A549 (cell line): ENCODE results near the gene KANK2. TPM values are rescaled to one million over a fixed set of nuclear protein-coding genes. Genes with fewer than 3 reads are reported as not detected.
"Not testable (repeated sequence)": the region's sequence is repeated elsewhere in the genome, so short reads cannot be mapped to it uniquely, and the experiment has no call there.

Experiments used
- ATAC-seq, 2 experiments: fragments of 200-7000 bp in 1 of 2; fragments of >200 bp in 1 of 2; cut with Nextera tagmentation in 1 of 2; cut with Tn5 transposase in 1 of 2; 3 replicates each; pipeline versions ENCODE4 v1.8.0 to v1.9.1; 2018 to 2020; ENCODE audit warnings: mild to moderate bottlenecking in 1 of 2, moderate library complexity in 1 of 2
- CTCF ChIA-PET: fragments of 300-600 bp; sonication (Branson Sonifier 250); formaldehyde crosslinking; extraction: SDS; loops from one replicate; lab custom pipeline; 2021; ENCODE audit warnings: antibody characterized with exemption, inconsistent platforms; lab: Yijun Ruan, JAX
- POLR2A ChIA-PET: fragments of 350-600 bp; formaldehyde crosslinking; extraction: SDS; loops from one replicate; lab custom pipeline; 2021; ENCODE audit warnings: antibody characterized with exemption, inconsistent platforms; lab: Yijun Ruan, JAX
- DNase-seq, 2 experiments: peaks; one replicate each; pipeline versions ENCODE4 v3.0.0 to v3.0.0-alpha.2; 2011 to 2016; ENCODE audit warnings: low read depth in 1 of 2, low spot score in 1 of 2
- FAIRE-seq: peaks from 2 replicates; lab custom pipeline; 2011; peaks lifted over from hg19 to GRCh38; lab: Jason Lieb, UNC
- H3K27ac ChIP-seq, 2 experiments: fragments of >200 bp; sonication (Bioruptor Twin); formaldehyde crosslinking; 3 replicates each; pipeline ENCODE4 v1.5.1; 2016 to 2017
- H3K4me1 ChIP-seq: fragments of >200 bp; sonication (Bioruptor Twin); formaldehyde crosslinking; 3 replicates; pipeline ENCODE4 v1.6.1; 2016
- H3K4me2 ChIP-seq: fragments of >200 bp; sonication (Bioruptor Twin); formaldehyde crosslinking; 3 replicates; pipeline ENCODE4 v1.6.1; 2016
- H3K4me3 ChIP-seq: fragments of >200 bp; sonication (Bioruptor Twin); formaldehyde crosslinking; 3 replicates; pipeline ENCODE4 v1.5.1; 2016
- H3K9me3 ChIP-seq: fragments of >200 bp; sonication (Bioruptor Twin); formaldehyde crosslinking; 3 replicates; pipeline ENCODE4 v1.6.1; 2016
- CBX8 ChIP-seq: fragments of 200-600 bp; sonication (generic); IDR thresholded peaks from 2 replicates; pipeline ENCODE4 v1.6.1; 2016
- EHMT2 ChIP-seq: fragments of 200-600 bp; sonication (generic); IDR thresholded peaks from 2 replicates; pipeline ENCODE4 v1.6.1; 2016; ENCODE audit warnings: antibody characterized with exemption, low read depth, mild to moderate bottlenecking, moderate library complexity
- FOSB ChIP-seq: fragments of 250-450 bp; sonication (Bioruptor Pico); IDR thresholded peaks from 2 replicates; pipeline ENCODE4 v1.5.0; 2020; ENCODE audit warnings: mild to moderate bottlenecking, moderate library complexity
- FOSL2 ChIP-seq, 2 experiments: fragments of 450-650 bp in 1 of 2; fragments of >200 bp in 1 of 2; sonication (Bioruptor Twin) in 1 of 2; formaldehyde crosslinking; IDR thresholded peaks; 2 replicates each; pipeline versions ENCODE4 v1.5.0 to v1.6.1; 2016 to 2020; ENCODE audit warnings: mild to moderate bottlenecking in 1 of 2, moderate library complexity in 1 of 2
- GATA3 ChIP-seq: IDR thresholded peaks from 2 replicates; pipeline ENCODE4 v1.6.1; 2012; ENCODE audit warnings: borderline replicate concordance
- HDAC2 ChIP-seq: fragments of 200-600 bp; sonication (generic); IDR thresholded peaks from 2 replicates; pipeline ENCODE4 v1.6.1; 2016
- HEYL ChIP-seq: fragments of 250-450 bp; sonication (Bioruptor Pico); IDR thresholded peaks from 2 replicates; pipeline ENCODE4 v1.8.0; 2021; ENCODE audit warnings: mild to moderate bottlenecking, moderate library complexity
- HOXA7 ChIP-seq: fragments of 250-450 bp; sonication (Bioruptor Pico); IDR thresholded peaks from 2 replicates; pipeline ENCODE4 v1.5.0; 2020; ENCODE audit warnings: mild to moderate bottlenecking, moderate library complexity
- KDM1A ChIP-seq: fragments of 200-600 bp; sonication (generic); IDR thresholded peaks from 2 replicates; pipeline ENCODE4 v1.6.1; 2016; ENCODE audit warnings: low read depth, mild to moderate bottlenecking
- MAZ ChIP-seq: fragments of 150-350 bp; IDR thresholded peaks from 2 replicates; pipeline ENCODE4 v1.6.1; 2014; ENCODE audit warnings: antibody characterized with exemption, low read depth, low read length, borderline replicate concordance
- POLR2A ChIP-seq: IDR thresholded peaks from 2 replicates; pipeline ENCODE4 v1.6.1; 2012; ENCODE audit warnings: mild to moderate bottlenecking, low read length
- POLR2AphosphoS2 ChIP-seq: conservative IDR thresholded peaks from 2 replicates; pipeline ENCODE4 v1.6.1; 2012; ENCODE audit warnings: low read length, improper control_type of control experiment, inconsistent platforms
- RFX5 ChIP-seq: fragments of 450-650 bp; IDR thresholded peaks from 2 replicates; pipeline ENCODE4 v1.7.1; 2014; ENCODE audit warnings: antibody characterized with exemption, mild to moderate bottlenecking, moderate library complexity
- TP53 ChIP-seq: fragments of 250-450 bp; sonication (Bioruptor Pico); IDR thresholded peaks from 2 replicates; pipeline ENCODE4 v1.5.0; 2021; ENCODE audit warnings: mild to moderate bottlenecking, moderate library complexity
- ZFP36 ChIP-seq: fragments of 450-650 bp; IDR thresholded peaks from 2 replicates; pipeline ENCODE4 v1.6.1; 2014; ENCODE audit warnings: borderline replicate concordance; ENCODE audit not compliant: partially characterized antibody
- WGBS: methylation state at CpG from one replicate; pipeline ENCODE4 v1.1.6; 2017; ENCODE audit errors: missing lambda C conversion rate; 5-methylcytosine and 5-hydroxymethylcytosine counted together
- polyA plus RNA-seq, 4 experiments: library from polyadenylated mRNA; depleted of rRNA in 3 of 4; stranded (reverse); fragments of >200 nt; fragmentation: RNase III in 1 of 4; extraction: RNeasy Plus Mini Kit Qiagen cat#74134 plus additional on column Dnase treatment in 1 of 4; gene quantifications; 2 replicates in 3 of 4; 3 replicates in 1 of 4; pipeline ENCODE4 v1.2.3, GENCODE V29; 2011 to 2017
- TF ChIP-seq, protein P1 (sequence below): fragments of 250-450 bp; sonication (Bioruptor Pico); IDR thresholded peaks from 2 replicates; pipeline ENCODE4 v1.5.0; 2020; ENCODE audit warnings: low read depth, mild to moderate bottlenecking, moderate library complexity
- TF ChIP-seq, protein P2 (sequence below): fragments of 250-450 bp; sonication (Bioruptor Pico); IDR thresholded peaks from 2 replicates; pipeline ENCODE4 v1.5.0; 2021; ENCODE audit warnings: mild to moderate bottlenecking, moderate library complexity, borderline replicate concordance

The KANK2 gene
- polyA plus RNA-seq, 2 of the 4 experiments (the other 2 are of a cell fraction): 20.5 to 68.0 TPM

DNA sequence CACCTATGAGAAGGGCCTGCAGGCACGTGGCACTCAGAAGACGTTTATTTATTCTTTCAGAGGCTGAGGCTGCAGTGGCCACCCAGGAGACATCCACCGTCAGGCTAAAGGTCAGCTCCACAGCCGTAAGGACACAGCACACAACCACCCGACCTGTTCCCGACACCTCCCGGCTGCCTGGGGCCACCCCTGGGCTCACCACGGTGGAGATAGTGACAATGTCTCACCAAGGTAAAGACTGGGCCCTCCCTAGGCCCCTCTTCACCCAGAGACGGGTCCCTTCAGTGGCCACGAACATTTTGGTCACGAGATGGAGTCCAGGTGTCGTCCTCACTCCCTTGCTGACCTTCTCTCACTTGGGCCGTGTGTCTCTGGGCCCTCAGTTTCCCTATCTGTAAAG lies 74.2 kb downstream of the KANK2 start:
- H3K4me2 ChIP-seq: no peak overlapping the region
- H3K4me1 ChIP-seq: no peaks in the 10 kb centered on the region
- no peak overlapping the region for H3K4me3 ChIP-seq
- no peak for FAIRE-seq
- WGBS: 94% methylated on average over 12 of the region's 13 CpGs
- H3K27ac ChIP-seq: no peak overlapping the region
- CTCF ChIA-PET: interaction anchor here (1.1 to 1.7 kb wide), 2 partner anchors 181 to 243 kb away, joined by 3 to 4 read pairs; no protein-coding TSS in a partner anchor
- no peak for TF ChIP-seq KDM1A
- TF ChIP-seq FOSB (CRISPR knock-in tag): no peak
- TF ChIP-seq POLR2AphosphoS2: no peak
- TF ChIP-seq, protein P1, sequence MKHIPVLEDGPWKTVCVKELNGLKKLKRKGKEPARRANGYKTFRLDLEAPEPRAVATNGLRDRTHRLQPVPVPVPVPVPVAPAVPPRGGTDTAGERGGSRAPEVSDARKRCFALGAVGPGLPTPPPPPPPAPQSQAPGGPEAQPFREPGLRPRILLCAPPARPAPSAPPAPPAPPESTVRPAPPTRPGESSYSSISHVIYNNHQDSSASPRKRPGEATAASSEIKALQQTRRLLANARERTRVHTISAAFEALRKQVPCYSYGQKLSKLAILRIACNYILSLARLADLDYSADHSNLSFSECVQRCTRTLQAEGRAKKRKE (CRISPR knock-in tag): no peak
- TF ChIP-seq HDAC2: no peak
- no peak for TF ChIP-seq EHMT2
- TF ChIP-seq, protein P2, sequence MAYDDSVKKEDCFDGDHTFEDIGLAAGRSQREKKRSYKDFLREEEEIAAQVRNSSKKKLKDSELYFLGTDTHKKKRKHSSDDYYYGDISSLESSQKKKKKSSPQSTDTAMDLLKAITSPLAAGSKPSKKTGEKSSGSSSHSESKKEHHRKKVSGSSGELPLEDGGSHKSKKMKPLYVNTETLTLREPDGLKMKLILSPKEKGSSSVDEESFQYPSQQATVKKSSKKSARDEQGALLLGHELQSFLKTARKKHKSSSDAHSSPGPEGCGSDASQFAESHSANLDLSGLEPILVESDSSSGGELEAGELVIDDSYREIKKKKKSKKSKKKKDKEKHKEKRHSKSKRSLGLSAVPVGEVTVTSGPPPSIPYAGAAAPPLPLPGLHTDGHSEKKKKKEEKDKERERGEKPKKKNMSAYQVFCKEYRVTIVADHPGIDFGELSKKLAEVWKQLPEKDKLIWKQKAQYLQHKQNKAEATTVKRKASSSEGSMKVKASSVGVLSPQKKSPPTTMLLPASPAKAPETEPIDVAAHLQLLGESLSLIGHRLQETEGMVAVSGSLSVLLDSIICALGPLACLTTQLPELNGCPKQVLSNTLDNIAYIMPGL (CRISPR knock-in tag): no peak
- no peak for TF ChIP-seq ZFP36
- ATAC-seq: 0 out of 6 replicates have a peak, but pooled peaks of 1 of the 2 experiments have one; percentile 21
- POLR2A ChIA-PET: no interaction called here
- no peaks in the 10 kb centered on the region for H3K9me3 ChIP-seq
- DNase-seq: no peak

DNA sequence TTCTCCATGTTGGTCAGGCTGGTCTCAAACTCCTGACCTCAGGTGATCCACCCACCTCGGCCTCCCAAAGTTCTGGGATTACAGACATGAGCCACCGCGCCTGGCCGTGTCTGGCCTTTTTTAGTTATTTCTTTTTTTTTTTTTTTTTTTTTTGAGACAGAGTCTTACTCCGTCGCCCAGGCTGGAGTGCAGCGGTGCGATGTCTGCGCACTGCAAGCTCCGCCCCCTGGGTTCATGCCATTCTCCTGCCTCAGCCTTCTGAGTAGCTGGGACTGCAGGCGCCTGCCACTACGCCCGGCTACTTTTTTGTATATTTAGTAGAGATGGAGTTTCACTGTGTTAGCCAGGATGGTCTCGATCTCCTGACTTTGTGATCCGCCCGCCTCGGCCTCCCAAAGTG lies 75.4 kb downstream of the KANK2 start:
- H3K9me3 ChIP-seq, POLR2A ChIA-PET, H3K4me3 ChIP-seq, H3K4me2 ChIP-seq, FAIRE-seq, H3K27ac ChIP-seq, ATAC-seq, H3K4me1 ChIP-seq, DNase-seq: not testable (repeated sequence)
- WGBS: 97% methylated on average over 17 of the region's 17 CpGs
- CTCF ChIA-PET: interaction anchor here (0.6 to 1.9 kb wide), 3 partner anchors 8 to 261 kb away, joined by 4 to 7 read pairs (median 4); no protein-coding TSS in a partner anchor

DNA sequence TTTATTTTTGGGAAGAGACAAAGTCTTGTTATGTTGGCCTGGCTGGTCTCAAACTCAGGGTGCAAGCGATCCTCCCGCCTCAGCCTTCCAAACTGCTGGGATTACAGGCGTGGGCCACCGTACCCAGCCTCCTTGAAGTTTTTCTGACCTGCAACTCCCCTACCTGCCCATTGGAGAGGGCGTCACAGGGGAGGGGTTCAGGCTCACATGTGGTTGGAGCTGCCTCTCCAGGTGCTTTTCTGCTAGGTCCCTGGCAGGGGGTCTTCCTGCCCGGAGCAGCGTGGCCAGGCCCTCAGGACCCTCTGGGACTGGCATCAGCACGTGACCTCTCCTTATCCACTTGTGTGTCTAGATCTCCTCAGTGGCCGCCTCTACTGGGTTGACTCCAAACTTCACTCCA lies 80.8 kb downstream of the KANK2 start:
- Histone ChIP-seq H3K4me1 (no peaks in the 10 kb centered on the region), H3K4me3 (no peak overlapping the region), H3K9me3 (no peaks in the 10 kb centered on the region), H3K4me2 (no peak overlapping the region), H3K27ac (no peak overlapping the region)
- POLR2A ChIA-PET: no interaction called here
- TF ChIP-seq FOSB (CRISPR knock-in tag) (no peak), CBX8 (no peak), MAZ (no peak), POLR2A (no peak), HOXA7 (CRISPR knock-in tag) (no peak), FOSL2 (IDR thresholded peaks at IDR 0.05) (no peak), FOSL2 (CRISPR knock-in tag; IDR thresholded peaks at IDR 0.05) (no peak)
- TF ChIP-seq, protein P1 (CRISPR knock-in tag): no peak
- FAIRE-seq (no peak), ATAC-seq (no peak), DNase-seq (no peak)
- WGBS: 94% methylated on average over 9 of the region's 9 CpGs
- CTCF ChIA-PET: interaction anchor here (0.6 to 1.6 kb wide), 2 partner anchors 9 to 76 kb away, joined by 4 to 11 read pairs; no protein-coding TSS in a partner anchor

DNA sequence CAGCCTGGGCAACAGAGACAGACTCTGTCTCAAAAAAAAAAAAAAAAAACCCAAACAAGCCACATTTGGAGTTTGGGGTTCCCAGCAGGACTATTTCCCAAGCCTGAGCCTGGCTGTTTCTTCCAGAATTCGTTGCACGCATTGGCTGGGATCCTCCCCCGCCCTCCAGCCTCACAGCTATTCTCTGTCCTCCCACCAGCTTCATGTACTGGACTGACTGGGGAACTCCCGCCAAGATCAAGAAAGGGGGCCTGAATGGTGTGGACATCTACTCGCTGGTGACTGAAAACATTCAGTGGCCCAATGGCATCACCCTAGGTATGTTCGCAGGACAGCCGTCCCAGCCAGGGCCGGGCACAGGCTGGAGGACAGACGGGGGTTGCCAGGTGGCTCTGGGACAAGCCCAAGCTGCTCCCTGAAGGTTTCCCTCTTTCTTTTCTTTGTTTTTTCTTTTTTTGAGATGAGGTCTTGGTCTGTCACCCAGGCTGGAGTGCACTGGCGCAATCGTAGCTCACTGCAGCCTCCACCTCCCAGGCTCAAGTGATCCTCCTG lies 81.4 kb downstream of the KANK2 start:
- ChIA-PET CTCF (interaction anchor here (0.6 to 1.6 kb wide), 2 partner anchors 10 to 75 kb away, joined by 4 to 11 read pairs; no protein-coding TSS in a partner anchor), POLR2A (no interaction called here)
- ATAC-seq: 0 out of 6 replicates have a peak, but pooled peaks of 1 of the 2 experiments have one; percentile 16
- Histone ChIP-seq H3K9me3 (no peaks in the 10 kb centered on the region), H3K27ac (no peak overlapping the region), H3K4me2 (no peak overlapping the region), H3K4me3 (no peak overlapping the region), H3K4me1 (no peaks in the 10 kb centered on the region)
- FAIRE-seq: no peak
- TF ChIP-seq RFX5 (no peak), TP53 (CRISPR knock-in tag) (no peak), GATA3 (no peak), HEYL (CRISPR knock-in tag) (no peak)
- 66% methylated on average over 11 of the region's 11 CpGs for WGBS
- no peak for DNase-seq
